Frontal cortex (tissue), 4 donors: ENCODE data around the gene PTPRR. TPM values are rescaled to one million over a fixed set of nuclear protein-coding genes. Genes with fewer than 3 reads are reported as not detected.
"Not testable (repeated sequence)": the region's sequence is repeated elsewhere in the genome, so short reads cannot be mapped to it uniquely, and the experiment has no call there.

Experiments used
- DNase-seq, 2 donors: peaks; one replicate each; pipeline ENCODE4 v3.0.0; 2012; ENCODE audit warnings: low spot score in 2 of 2
- FAIRE-seq: peaks from 2 replicates; lab custom pipeline; 2012; peaks lifted over from hg19 to GRCh38; lab: Jason Lieb, UNC
- total RNA-seq: library from RNA; depleted of rRNA; stranded (reverse); fragments of >200 nt; gene quantifications from one replicate; pipeline ENCODE4 v1.2.3, GENCODE V29; 2014
- donor health status: control.
- donor health status: control.
- donor health status: control.

PTPRR gene
- total RNA-seq, 1 donor from 2014 or later = 16.7 TPM

- FAIRE-seq = no peak
- DNase-seq = no peak
Measured at GRCh38 chr12:70809887-70810286, 110.7 kb downstream of the PTPRR start.

- FAIRE-seq, DNase-seq: not testable (repeated sequence)
Measured at GRCh38 chr12:70807993-70808392, 112.5 kb downstream of the PTPRR start.

DNA sequence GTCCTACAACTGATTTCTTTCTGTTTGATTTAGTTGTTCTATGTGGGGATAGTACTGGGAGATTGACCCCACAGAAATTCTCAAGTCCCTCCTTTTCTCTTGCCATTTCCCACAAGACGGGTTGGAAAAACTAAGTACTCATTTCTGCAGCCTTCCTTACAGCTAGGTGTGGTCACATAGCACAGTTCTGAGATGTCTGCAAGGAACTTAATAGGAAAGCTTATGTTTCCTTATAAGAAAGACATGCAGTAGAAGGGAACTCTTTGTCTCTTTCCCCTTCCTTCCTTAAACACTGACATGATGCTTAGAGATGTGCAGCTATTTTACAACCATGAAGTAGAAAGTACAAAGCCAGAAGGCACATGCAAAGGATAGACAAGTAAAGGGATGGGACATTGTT is 113.7 kb downstream of the PTPRR start:
- FAIRE-seq = no peak
- DNase-seq = no peak

DNA sequence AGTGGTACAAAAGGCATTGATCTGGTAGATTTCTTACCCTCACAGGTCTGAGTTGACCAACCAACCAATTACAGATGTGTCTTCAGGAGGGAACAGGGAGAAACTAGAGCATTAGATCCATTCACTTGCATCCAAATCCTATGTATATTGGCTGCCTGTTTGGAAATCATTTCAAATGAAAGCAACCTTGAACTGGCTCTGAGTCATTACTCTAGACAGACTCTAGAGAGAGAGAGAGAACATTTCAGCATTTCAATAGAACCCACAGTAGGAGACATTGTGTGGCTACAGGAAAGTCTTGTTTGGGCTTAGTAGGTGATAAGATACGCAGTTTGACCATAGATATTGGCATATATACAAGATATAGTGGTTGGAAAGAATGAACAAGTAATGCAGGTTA is 114.5 kb downstream of the PTPRR start:
- FAIRE-seq = no peak

DNA sequence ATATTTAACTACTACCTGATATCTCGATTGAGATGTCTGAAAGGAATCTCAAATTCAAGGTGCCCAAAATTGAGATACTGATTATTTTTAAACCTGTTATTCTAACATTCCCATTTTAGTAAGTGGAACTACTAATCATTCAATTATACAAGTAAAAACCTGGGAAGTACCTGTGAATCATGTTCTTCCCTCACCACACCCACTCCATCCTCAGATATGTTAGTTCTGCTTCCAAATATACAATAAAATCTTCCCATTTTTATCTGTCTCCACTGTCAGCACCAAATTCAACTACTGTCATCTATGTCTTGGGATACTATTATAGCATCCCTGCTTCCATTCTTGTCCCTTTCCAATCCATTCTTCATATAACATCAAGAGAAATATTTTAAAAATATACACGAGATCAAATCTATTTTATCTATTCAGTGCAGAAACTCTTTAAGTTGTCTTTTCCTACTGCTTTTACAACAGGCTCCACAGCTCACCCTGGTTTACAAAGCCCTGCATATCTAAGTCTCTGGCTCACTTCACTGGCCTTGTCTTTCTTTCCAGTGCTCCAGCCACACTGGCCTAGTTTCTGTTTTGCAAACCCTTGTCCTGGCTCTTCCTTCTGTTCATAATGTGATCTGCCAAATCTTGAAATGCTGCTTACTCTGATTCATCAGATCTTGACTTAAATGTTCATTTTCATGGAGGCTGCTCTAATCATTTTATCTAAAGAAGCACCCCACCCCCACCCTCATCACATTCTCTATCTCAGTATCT is 122.3 kb downstream of the PTPRR start:
- no peak for FAIRE-seq
- no peak for DNase-seq

More for the DNA sequence above, 114.5 kb downstream of the PTPRR start:
- no peak for DNase-seq

- FAIRE-seq = no peak
- DNase-seq = no peak
Measured at GRCh38 chr12:70796989-70797388, 123.5 kb downstream of the PTPRR start.

DNA sequence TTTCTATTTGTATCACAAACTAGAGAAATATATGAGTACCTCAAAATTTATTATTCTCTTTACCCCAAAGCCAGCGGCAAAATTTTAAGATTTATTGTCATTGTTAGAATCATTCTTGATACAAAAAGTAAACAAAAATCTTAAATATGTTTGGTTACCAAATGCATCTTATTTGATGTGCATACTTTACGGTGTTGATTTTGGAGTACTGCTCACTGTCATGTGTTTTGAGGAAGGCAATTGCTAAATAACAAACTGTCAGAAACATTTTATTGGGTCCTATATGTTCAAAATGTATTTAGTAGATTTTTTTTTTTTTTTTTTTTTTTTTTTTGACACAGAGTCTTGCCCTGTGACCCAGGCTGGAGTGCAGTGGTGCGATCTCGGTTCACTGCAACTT is 124.9 kb downstream of the PTPRR start:
- FAIRE-seq (no peak), DNase-seq (no peak)

- DNase-seq (no peak), FAIRE-seq (no peak)
Measured at GRCh38 chr12:70794131-70794530, 126.4 kb downstream of the PTPRR start.

GRCh38 chr12:70788774-70789173 is 131.8 kb downstream of the PTPRR start:
- no peak for DNase-seq
- FAIRE-seq = no peak

GRCh38 chr12:70787612-70788011 is 132.9 kb downstream of the PTPRR start:
- FAIRE-seq (no peak), DNase-seq (no peak)

- FAIRE-seq (no peak), DNase-seq (no peak)
Measured at GRCh38 chr12:70785896-70786295, 134.6 kb downstream of the PTPRR start.

DNA sequence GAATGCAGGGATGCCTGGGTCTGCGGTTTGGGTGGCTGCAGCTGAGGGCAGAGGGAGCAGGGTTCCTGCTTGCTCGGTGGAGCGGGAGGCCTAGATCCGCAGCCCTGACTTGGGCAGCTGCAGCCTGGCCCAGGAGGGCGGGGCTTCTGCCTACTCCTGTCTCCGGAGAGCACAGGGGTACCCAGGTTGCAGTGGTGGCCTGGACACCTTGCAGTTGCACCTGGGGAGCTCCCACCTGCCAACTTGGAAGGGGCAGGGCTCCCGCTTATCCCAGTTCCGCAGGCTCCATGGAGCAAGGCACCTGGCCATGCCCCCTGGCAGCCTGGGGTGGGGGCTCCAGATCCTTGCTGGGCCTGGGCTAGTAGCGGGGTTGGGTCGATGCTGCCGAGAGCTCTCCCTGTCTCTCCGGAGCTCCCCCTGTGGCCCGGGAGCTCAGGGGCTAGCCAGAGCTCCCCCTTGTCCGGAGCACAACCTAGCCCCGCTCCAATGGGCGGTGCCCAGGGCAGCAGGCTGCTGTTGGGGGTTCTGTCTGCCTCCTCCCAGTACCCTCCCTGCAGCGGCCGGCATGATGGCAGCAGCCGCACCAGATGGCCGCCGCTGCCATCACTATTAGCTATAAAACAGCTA is 136.4 kb downstream of the PTPRR start:
- FAIRE-seq = no peak
- no peak for DNase-seq

- FAIRE-seq = no peak
- no peak for DNase-seq
Measured at GRCh38 chr12:70783455-70783854, 137.1 kb downstream of the PTPRR start.

DNA sequence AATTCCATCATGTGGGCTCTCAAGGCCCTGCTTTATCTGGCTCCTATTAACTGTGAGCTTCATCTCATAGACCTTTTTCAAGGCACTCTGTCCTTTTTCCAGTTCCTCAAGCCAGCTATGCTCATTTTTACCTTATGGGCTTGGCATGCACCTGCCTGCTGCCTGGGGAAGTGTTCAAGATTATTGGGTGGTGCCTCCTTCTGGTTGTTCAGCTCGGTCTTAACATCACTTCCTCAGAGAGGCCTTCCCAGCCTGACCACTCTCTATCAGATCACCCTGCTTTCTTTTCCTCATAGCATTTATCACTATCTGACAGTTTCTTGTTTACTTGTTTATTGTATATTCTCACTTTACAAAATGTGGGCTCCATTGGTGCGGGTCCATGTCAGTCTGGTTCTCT is 141.3 kb downstream of the PTPRR start:
- FAIRE-seq = no peak
- no peak for DNase-seq

DNA sequence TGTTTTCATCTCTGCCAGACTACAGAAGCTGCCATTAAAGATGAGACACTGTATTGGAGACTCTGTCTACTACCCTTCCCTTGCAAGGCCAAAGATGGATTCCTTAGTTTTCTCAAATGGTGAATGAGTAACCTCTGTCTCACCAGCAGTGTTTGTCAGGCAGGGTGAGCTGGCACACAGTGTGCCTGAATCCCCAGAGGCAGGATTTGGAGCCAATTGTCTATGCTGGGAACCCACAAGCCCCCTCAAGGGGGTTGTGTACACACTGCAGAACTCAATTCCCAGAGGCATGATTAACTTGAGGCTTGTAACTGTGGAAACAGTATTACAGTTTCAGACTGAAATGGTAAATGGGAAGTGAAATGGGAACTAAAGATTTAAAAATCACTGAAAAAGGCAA is 146.5 kb downstream of the PTPRR start:
- DNase-seq (no peak), FAIRE-seq (no peak)

DNA sequence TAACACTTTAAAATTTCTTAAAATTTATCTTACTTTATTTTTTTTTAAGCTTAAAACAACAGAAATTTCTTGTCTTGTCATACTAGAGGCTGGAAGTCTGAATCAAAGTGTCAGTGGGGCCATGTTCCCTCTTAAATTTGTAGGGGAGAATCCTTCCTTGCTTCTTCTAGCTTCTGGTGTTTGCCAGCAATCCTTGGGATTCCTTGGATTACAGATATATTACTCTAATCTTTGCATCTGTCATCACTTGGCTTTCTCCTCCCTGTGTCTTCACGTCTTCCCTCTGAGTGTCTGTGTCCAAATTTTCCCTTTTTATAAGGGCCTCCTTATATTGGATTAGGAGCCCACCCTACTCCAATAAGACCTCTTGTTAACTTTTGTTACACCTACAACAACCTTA is 147.7 kb downstream of the PTPRR start:
- FAIRE-seq = no peak
- no peak for DNase-seq

GRCh38 chr12:70771581-70771980 is 149.0 kb downstream of the PTPRR start:
- DNase-seq = no peak
- FAIRE-seq = no peak

DNA sequence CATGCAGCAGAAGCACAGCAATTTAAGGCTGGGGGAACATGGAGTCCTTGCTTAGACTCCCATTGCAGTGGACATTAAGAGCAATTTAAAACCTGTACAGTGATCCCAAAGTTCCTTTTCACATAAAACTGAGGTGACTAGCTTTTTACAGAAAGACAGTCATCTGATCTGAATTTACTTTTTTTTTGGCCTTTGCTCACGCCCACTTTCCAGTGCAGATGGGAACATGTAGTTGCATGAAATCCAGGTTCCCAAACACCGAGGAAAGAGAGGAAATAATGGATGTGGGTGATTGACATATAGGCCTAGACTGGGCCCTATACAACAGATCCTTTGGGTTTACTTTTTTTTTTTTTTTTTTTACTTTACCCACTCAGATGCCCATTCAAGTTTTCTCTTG is 156.9 kb downstream of the PTPRR start:
- FAIRE-seq (no peak), DNase-seq (no peak)

GRCh38 chr12:70762000-70762399 is 158.5 kb downstream of the PTPRR start:
- DNase-seq (no peak), FAIRE-seq (no peak)

DNA sequence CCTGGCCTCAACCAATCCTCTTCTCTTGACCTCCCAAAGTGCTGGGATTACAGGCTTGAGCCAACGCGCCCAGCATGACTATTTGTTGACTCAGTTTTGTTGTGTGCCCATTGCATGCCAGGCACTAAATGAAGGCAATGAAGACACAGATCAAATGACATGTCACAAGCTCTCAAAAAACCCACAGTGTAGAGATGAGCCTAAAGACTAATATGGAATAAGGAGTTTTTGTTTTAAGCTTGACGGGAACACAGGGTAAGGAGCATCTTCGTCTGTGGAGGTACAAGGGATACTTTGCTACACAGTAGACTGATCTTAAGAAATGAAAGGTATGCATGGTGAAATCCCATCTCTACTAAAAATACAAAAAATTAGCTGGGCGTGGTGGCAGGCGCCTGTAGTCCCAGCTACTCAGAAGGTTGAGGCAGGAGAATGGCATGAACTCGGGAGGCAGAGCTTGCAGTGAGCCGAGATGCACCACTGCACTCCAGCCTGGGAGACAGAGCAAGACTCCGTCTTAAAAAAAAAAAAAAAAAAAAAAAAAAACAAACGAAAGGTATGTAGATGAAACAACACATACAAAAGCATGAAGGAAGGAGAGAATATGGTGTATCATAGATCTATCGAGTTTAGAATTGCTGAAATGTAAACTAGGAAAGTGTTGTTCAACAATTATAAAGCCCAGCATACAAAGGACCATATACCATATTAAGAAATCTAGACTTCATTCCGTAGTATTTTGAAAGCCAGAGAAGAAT is 161.2 kb downstream of the PTPRR start:
- DNase-seq = no peak
- FAIRE-seq = no peak

GRCh38 chr12:70758494-70758845 is 162.1 kb downstream of the PTPRR start:
- FAIRE-seq (no peak), DNase-seq (no peak)
